ENCODE results near the gene FAM135A. TPM values are rescaled to one million over a fixed set of nuclear protein-coding genes. Genes with fewer than 3 reads are reported as not detected.
A peak's percentile ranks its signal among the peaks of the same experiment; 100 is the strongest.

FAM135A gene
- polyA plus RNA-seq, 2 of the 4 experiments (the other 2 are of a cell fraction) = 11.3 to 33.6 TPM

- ATAC-seq = no peak
- 91% methylated on average over 2 of the region's 2 CpGs for WGBS (ENCODE audit: missing lambda C conversion rate)
- ChIA-PET POLR2A (no interaction called here), CTCF (no interaction called here)
- H3K9me3 ChIP-seq = no peaks in the 10 kb centered on the region
- no peak for DNase-seq (ENCODE audit: low read depth in 1 of 2, low spot score in 1 of 2)
- H3K4me3 ChIP-seq = no peak overlapping the region
- no peak for FAIRE-seq
- no peak for TF ChIP-seq PBX3 (IDR thresholded peaks at IDR 0.05)
- TF ChIP-seq MAFK (IDR thresholded peaks at IDR 0.05; ENCODE audit: partially characterized antibody) = peak; percentile 17
- no peak for TF ChIP-seq FOSB (CRISPR knock-in tag; IDR thresholded peaks at IDR 0.05)
- TF ChIP-seq GATA3 (IDR thresholded peaks at IDR 0.05; ENCODE audit: borderline replicate concordance) = no peak
- H3K27ac ChIP-seq = no peak overlapping the region
- no peak overlapping the region for H3K4me2 ChIP-seq
- H3K4me1 ChIP-seq = no peaks in the 10 kb centered on the region
Measured at GRCh38 chr6:70530023-70530422, 116.7 kb downstream of the FAM135A start.

GRCh38 chr6:70531133-70531532, 117.8 kb downstream of the FAM135A start:
- Histone ChIP-seq H3K9me3 (no peaks in the 10 kb centered on the region), H3K27ac (no peak overlapping the region), H3K4me2 (no peak overlapping the region), H3K4me3 (no peak overlapping the region), H3K4me1 (no peaks in the 10 kb centered on the region)
- no peak for TF ChIP-seq ZC3H11A (IDR thresholded peaks at IDR 0.05)
- no peak for TF ChIP-seq CBX8 (IDR thresholded peaks at IDR 0.05)
- no peak for TF ChIP-seq CTCF (IDR thresholded peaks at IDR 0.05)
- no peak for TF ChIP-seq RCOR1 (IDR thresholded peaks at IDR 0.05; ENCODE audit: low read depth, low read length)
- DNase-seq (ENCODE audit: low read depth in 1 of 2, low spot score in 1 of 2) = no peak
- ChIA-PET CTCF (interaction anchor here (2.5 kb wide), 1 partner anchor 10 kb away, joined by 6 read pairs; no protein-coding TSS in a partner anchor), POLR2A (no interaction called here)
- ATAC-seq = no peak
- WGBS (ENCODE audit: missing lambda C conversion rate) = 100% methylated on average over 1 of the region's 1 CpG
- no peak for FAIRE-seq

GRCh38 chr6:70537266-70537665, 124.0 kb downstream of the FAM135A start:
- WGBS (ENCODE audit: missing lambda C conversion rate) = 94% methylated on average over 1 of the region's 1 CpG
- Histone ChIP-seq H3K9me3 (no peaks in the 10 kb centered on the region), H3K27ac (no peak overlapping the region), H3K4me1 (no peaks in the 10 kb centered on the region), H3K4me3 (no peak overlapping the region), H3K4me2 (no peak overlapping the region)
- ChIA-PET POLR2A (no interaction called here), CTCF (no interaction called here)
- TF ChIP-seq CEBPB (IDR thresholded peaks at IDR 0.05) = no peak
- FAIRE-seq (no peak), ATAC-seq (no peak), DNase-seq (ENCODE audit: low read depth in 1 of 2, low spot score in 1 of 2) (no peak)

- DNase-seq (ENCODE audit: low read depth in 1 of 2, low spot score in 1 of 2) (no peak), ATAC-seq (no peak), FAIRE-seq (no peak)
- 94% methylated on average over 1 of the region's 1 CpG for WGBS (ENCODE audit: missing lambda C conversion rate)
- Histone ChIP-seq H3K4me2 (no peak overlapping the region), H3K4me3 (no peak overlapping the region), H3K9me3 (no peaks in the 10 kb centered on the region), H3K27ac (no peak overlapping the region), H3K4me1 (no peaks in the 10 kb centered on the region)
- POLR2A ChIA-PET = no interaction called here
- CTCF ChIA-PET = no interaction called here
- TF ChIP-seq TFCP2L1 (CRISPR knock-in tag; IDR thresholded peaks at IDR 0.05) (no peak), CHD4 (IDR thresholded peaks at IDR 0.05; ENCODE audit: borderline replicate concordance) (no peak)
Measured at GRCh38 chr6:70538376-70538775, 125.1 kb downstream of the FAM135A start.

- FAIRE-seq = no peak
Measured at GRCh38 chr6:70547313-70547712, 134.0 kb downstream of the FAM135A start.

More at GRCh38 chr6:70547313-70547712, 134.0 kb downstream of the FAM135A start:
- H3K9me3 ChIP-seq = no peaks in the 10 kb centered on the region
- no peak overlapping the region for H3K4me3 ChIP-seq
- no peak overlapping the region for H3K4me2 ChIP-seq
- no peaks in the 10 kb centered on the region for H3K4me1 ChIP-seq
- POLR2A ChIA-PET = no interaction called here
- peak; percentile 33; the same call in 2 of the 3 replicates for TF ChIP-seq CTCF (IDR thresholded peaks at IDR 0.05)
- TF ChIP-seq RAD21 (conservative IDR thresholded peaks at IDR 0.05 in 1 of 2, IDR thresholded peaks at IDR 0.05 in 1 of 2) = peak; percentile 43 to 49; a peak in 4 of 5 replicates
- TF ChIP-seq PHF8 (IDR thresholded peaks at IDR 0.05; ENCODE audit: borderline replicate concordance, low read depth) = no peak
- CTCF ChIA-PET = interaction anchor here (1.1 to 2.7 kb wide), 2 partner anchors 138 to 409 kb away, joined by 4 to 6 read pairs; partner anchors contain the start of gene B3GAT2
- DNase-seq (ENCODE audit: low read depth in 1 of 2, low spot score in 1 of 2) = no peak
- peak; percentile 52 to 66; a peak in 2 of 6 replicates for ATAC-seq
- no peak overlapping the region for H3K27ac ChIP-seq
